NCI-H187 (cell line): ENCODE data around the gene CD34.

ENCODE experiments used
- DNase-seq, 2 experiments: peaks; one replicate each; lab custom pipeline; 2025; lab: John Stamatoyannopoulos, UW

CD34 gene

DNA sequence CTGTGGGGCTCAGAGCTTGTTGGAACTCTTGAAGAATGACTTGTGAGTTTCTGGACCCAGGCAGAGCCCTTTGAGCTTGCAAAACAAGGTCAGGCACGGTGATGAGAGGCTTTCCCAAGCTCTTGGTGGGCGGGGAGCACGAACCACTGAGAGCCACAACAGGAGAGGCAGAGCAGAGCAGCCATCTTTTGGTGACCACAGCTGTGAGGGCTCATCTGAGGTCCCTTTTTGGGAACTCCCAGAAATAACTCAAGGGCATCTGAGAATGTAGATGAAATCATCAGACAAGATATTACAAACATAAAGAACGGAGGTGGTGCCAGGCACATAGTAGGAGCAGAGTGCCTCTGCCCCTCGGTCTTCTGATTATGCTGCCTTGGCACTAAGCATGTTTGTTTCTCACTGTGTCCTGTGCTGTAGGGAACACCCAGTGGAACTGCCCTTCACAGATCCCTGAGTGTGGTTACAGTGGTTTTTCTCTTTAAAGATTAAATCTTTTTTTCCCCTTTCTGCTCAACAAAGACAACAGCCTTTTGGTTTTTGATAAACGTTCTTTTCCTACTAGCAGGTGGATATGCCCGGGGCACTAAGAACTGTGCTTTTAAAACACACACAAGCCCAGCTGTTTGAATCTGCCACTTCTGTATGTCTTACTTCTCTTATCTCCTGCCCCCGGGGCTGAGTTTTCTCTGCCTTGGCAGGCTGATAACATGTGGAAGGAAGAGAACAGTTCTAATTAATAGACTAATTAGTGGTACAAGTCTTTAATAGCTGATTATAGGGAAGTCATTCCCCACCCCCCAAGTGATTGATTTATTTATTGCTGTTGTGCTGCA, 37.7 kb downstream of the CD34 start:
- no peak for DNase-seq

DNA sequence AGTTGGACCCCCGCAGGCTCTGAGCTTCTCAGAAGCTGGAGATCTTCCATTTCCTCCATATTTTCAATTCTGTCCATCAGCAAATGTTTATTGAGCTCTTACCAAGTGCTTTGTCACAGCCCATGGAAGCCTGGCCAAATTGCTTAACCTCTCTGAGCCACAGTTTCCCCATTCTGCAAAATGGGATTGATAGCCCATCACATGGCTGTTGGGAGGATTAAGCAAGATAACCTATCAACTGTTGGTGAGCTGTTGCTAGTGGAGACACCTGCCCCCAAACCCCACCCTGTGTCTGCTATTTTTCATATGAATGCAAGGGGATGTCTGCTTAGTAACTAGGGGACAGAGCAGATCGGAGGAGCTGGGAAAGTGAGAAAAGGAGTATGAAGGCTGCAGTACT, 38.3 kb downstream of the CD34 start:
- DNase-seq, result no peak

GRCh38 chr1:207871117-207871649, 39.7 kb downstream of the CD34 start:
- DNase-seq, result no peak

DNA sequence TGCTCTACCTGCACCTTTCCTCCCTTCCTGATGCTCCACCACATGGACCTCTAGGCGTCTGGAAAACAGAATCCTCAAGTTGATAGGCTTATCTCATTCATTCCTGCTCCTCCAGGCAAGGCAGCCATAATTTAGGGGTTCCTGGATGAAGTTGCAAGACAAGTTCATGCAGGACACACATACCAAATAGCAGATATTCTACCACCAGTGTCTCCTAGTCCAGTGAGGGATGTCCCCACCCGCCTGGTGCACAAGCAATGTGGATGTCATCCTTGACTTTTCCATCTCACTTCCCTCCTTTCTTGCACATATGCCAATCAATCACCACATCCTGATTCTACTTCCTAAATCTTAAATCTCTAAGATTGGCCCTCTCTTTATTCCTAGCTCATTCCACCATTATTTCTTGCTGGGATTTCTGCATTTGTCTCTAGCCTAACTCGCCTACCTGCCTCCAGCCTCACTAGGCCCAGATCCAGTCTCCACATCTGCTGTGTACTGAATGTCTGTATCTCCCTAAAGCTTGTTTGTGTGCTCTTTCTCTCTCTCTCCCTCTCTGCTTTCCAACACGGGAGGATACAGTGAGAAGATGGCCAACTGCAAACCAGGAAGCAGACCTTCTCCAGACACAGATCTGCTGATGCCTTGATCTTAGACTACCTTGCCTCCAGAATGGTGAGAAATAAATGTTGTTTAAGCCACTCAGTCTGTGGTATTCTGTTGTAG, 40.5 kb downstream of the CD34 start:
- DNase-seq, result no peak

GRCh38 chr1:207869859-207870258, 41.1 kb downstream of the CD34 start:
- DNase-seq, result no peak

DNA sequence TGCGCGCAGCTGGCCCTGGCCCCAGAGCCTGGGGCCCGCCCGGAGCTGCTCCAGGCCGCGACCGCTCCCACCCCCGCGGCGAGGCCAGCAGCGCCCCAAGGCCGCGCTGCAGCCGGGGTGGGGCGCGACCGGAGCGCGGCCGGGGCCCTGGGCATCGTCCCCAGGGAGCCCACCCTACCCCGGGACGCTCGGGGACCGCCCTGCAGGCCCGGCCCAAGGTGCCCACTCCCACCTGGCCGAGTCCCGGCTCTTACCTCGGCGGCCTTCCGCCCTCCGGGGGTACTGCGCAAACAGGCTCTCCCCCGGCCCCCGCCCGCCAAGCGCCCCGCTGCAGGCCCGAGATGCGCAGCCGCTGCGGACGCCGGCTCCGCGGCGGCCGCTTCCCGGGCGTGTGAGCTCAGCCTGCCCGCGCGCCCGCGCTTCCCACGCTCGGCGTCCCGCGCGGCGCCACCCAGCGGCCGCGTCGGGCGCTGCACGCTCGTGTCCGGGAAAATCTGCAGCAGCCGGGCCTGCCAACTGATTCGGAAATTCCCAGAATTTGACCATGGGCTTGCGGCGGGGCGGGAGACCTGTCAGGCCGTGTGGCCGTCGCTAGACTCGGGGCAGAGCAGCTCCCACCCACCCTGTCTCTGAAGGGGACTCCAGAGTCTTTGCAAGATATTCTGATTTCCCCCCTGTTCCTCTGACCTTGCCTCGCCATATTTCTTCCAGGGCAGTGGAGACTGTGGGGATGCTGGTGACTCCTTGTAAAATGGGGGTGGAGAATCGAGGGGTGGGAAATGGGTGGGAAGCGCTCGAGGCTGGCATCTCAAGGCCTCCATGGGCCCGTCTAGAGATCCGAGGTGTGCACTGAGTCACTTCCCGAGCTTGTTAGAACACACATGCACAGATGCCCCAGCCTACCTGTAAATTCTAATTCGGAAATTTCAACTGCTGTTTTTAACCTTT, 41.9 kb downstream of the CD34 start:
- DNase-seq, result peak; percentile 4 to 46

DNA sequence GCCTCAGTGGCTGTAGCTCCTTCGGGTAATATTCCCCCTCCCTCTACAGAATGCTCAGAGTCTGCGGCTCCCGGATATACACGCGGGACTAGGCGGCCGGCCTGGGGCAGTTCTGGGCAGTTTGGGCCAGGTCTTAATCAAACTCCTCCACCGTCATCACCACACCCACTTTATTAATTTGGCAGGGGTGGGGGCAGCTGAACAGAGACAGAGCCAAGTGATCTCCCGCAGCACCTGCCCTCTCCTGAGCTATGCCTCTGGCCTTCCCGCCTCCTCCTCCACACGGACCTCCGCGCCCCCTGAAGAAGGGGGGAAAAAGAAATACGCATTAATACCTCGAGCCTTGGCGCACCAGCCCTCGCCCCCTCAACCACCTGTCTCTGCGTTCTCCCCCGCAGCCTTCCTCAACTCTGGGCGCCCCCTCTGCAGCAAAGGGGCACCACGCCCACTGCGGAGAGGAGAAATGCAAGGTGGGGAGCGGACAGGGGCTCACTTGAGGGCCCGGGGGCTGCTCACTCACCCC, 42.6 kb downstream of the CD34 start:
- DNase-seq, result no peak

DNA sequence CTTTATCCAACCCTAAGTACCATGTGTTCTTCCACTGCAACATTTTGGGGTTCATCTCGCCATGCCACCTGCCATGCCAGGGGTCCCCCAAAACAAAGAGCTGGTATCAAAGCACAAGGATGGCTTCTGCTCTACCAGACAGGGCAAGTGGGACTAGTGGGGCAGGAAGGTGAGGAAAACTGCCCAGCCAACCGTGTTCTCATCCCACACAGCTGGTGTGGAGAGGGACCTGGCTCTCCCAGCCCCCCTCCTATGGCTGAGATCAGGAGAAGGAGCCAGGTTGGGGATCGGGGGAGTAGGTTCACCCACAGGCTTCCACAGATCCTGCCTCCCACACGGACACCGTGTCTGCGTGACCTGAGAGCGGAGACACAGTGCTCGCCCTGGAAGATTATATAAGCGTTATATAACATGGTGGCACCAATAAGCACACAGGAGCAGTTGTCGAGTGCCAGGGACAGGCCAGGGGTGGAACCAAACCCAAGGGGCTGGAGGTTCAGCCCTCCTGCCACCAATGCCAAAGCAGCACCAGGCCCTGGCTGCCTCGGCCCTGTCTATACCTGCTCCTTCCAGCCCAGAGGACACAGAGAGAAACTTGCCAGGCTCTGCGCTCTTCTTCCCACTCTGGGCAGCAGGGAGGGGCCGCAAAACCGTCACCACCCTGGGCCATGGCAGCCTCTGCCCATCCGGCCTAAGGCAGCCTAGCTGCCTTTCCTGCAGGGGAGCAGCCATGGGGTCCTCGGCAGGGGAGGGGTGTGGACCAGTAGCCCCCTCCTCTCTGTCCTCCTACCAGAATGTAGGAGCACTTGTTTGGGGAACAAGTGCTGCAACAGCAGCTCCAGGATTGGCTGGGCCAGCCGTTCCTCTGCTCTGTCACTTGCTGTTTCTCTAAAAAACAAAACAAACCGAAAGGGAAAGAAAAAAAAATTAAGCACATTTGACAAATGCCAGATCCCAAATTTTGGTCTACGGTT, 43.5 kb downstream of the CD34 start:
- no peak for DNase-seq

DNA sequence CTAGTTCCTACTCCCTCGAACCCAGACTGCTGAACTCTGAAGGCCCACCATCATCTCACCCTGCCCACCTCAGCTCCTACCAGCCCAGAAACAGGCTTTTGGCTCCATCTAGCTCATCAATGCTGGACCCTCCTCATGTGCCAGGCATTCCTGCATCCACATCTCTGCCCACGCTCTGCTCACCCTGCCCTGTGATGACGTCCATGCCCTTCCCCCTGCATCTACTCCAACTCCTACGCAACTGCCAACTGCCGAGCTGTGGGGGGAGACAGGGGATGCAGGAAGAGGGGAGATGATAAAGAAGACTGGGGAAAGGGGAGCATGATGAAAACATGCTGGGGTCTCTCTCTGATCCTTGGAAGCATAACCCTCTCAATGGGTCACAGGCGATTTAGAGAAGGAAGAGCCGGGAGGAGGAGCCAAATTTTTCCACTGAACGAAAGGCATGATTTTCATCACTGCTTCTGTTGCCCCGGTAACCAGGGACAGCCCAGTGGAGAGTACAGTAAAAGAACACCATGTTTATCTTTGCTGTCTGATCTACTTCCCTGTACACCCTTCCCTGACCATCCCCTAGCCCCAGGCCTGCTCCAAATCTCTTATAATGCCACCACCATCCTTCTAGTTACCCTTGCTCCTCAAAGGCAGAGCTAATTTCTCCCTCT, 44.3 kb downstream of the CD34 start:
- no peak for DNase-seq

DNA sequence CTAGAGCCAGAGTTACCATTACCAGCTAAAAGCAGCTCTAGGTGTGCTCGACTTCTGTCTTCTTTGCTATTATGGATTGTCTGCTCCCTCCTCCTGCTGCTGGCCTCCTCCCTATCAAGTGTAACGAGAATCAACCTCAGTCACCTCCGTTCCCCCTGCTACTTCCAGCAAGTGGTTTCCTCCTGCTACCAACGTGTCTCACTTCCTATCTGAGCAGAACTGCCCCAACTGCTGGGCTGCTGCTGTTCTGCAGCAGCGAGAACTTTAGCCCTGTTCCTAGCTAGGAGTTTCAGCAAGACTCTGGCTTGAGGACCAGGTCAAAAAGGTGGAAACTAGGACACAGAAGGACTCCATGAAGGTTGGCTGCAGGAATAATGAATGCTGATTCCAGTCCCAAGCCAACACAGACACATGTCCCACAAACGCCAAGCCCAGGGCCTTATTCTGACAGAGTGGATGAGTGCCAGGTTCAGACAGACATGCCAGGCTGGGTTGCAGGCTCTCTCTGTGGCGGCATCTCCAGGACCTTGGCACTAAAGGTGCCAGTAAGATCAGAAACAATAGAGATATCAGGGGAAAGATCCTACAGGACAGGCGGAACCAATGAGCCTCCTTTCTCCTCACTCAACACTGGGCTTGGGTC, 46.9 kb downstream of the CD34 start:
- DNase-seq, result no peak

DNA sequence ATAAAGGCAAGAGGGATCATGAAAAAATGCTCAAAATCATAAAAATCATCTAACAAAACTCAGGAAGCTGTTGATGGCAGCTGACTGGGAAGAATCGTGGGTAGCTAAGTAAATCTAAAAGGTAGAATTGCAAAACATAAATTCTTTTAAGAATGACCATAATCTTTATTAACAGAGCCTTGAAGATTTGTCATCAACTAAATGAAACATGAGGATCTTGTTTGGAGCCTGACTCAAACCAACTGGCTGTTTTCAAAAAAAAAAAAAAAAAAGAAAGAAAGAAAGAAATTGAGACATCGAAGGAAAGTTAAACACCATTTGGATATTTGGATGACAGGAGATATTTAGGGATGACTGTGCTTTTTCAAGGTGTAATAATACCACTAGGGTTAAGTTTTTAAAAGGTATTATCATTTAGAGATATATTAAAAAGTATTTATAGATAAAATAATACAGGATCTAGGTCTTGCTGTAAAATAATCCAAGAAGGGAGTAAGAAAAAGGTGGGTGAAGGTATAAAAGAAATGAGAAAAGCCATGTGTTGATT, 48.6 kb downstream of the CD34 start:
- DNase-seq, result no peak

DNA sequence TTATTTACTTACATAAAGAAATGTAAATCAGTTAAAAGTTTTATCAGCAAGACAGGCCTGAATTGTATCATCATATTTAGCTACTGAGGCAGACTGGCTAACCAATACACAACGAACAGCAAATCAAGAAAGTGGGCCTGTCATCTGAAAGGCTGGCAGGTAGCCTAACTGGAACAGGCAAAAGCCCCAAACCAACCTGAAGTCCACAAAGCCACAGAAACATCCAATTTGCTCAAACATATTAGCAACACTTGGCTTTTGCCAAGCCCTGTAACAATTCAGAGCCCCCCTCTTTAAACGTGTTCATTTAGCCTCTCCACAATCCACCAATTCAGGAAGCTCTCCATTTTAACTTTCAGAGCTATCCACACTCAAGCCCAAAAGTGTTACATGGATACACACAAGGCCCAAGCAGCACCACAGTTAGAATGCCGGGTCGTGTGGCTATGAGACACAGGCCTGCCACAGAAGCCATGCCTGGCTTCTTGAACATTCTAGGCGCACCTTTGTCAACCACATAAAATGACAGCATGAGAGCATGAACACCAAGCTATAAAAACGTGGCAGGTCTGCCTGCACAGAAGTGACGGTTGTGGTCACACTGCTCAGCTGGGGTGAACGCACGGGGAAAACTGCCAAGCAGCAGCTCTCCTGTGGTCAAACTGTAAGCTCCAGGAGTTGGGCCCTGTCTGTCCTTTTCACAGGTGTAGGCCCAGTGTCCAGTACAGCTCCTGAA, 49.3 kb downstream of the CD34 start:
- DNase-seq, result no peak

DNA sequence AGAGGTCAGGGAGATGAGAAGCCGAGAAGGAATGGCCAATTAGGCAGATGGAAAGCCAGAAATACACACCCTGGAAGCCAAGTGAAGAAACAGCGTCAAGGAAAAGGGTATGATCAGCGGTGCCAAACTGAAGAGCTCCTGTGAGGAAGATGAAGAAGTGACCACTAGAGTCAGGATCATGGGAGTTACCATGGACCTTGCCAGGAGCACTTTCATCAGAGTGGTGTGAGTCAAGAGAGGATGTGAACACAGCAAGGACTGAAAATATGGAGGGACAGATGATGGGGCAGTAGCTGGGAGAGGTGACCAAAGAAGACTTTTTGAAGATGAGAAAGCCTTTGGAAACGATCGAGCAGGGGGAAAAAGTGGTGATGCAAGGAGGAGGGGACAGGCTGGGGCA, 50.4 kb downstream of the CD34 start:
- DNase-seq, result no peak

- no peak for DNase-seq
Measured at GRCh38 chr1:207858806-207859205, 52.1 kb downstream of the CD34 start.

DNA sequence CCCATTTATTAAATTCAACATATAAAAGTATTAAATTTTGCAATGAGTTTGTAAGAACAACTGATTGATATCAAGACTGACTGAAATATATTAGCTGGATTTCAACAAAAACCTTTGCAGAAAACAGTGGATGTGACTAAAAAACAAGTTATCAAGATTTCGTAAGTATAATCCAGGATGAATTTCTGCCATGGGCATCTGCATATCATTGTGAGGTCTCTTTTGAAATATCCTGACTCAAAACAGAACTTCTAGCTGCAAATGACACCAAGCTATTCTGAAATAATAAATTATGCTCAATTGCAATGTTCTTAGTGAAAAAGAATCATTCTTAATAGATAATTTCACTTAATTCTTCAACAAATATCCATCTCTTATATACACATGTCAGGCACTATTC, 52.6 kb downstream of the CD34 start:
- no peak for DNase-seq

DNA sequence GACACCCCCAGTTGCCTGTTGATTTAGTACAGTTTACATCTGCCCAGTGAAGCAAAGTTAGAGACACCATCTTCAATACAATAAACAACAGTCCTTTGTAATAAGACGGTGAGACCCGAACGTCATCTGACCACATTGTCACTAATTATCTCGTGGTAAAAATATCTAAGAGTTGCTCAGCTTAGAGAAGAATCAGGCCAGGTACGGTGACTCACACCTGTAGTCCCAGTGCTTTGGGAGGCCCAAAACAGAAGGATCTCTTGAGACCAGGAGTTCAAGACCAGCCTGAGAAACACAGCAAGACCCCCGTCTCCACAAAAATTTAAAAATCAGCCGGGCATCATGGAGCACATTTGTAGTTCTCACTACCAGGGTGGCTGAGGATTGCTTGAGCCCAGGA, 53.5 kb downstream of the CD34 start:
- DNase-seq, result no peak

- no peak for DNase-seq
Measured at GRCh38 chr1:207856276-207857023, 54.5 kb downstream of the CD34 start.

DNA sequence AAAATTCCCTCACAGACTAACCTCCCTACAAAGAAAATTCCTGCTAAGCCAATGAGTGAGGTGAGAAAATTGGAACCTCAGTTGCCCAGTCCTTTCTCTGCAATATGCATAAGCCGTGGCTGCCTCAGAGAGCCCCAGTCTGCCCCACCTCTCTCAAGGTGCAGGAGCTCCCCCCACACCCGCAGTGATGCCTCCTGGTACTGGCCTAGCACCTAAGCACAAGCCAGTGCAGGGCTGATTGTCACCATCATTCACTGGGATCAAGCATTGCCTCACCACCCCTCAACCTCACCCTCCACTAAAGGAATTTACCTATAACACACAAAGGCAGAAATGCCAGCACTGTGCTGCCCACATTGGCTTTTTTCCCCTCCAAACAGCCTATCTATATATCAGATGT, 56.9 kb downstream of the CD34 start:
- DNase-seq, result no peak
